SK-N-SH (cell line): ENCODE results near the gene DCDC2.

Experiments
- CHD2 ChIP-seq: fragments of 150-350 bp; IDR thresholded peaks from 2 replicates; pipeline ENCODE4 v1.6.1; 2018; ENCODE audit warnings: low read length; ENCODE audit not compliant: partially characterized antibody
- CTCF ChIP-seq: fragments of 200-600 bp; sonication (generic); IDR thresholded peaks from 2 replicates; pipeline ENCODE4 v1.6.1; 2017; ENCODE audit warnings: antibody characterized with exemption, mild to moderate bottlenecking, moderate library complexity
- GABPA ChIP-seq: IDR thresholded peaks from 2 replicates; pipeline ENCODE4 v1.4.0; 2012; ENCODE audit warnings: low read depth, mild to moderate bottlenecking
- GATA2 ChIP-seq: sonication (generic); formaldehyde crosslinking; IDR thresholded peaks from 2 replicates; pipeline ENCODE4 v1.5.0; 2020; ENCODE audit warnings: mild to moderate bottlenecking, missing genetic modification reagents
- IRF3 ChIP-seq: fragments of 150-350 bp; IDR thresholded peaks from 2 replicates; pipeline ENCODE4 v1.6.1; 2016; ENCODE audit warnings: mild to moderate bottlenecking, low read depth, low read length
- MAX ChIP-seq: IDR thresholded peaks from 2 replicates; pipeline ENCODE4 v1.4.0; 2012; ENCODE audit warnings: low read depth
- POLR2AphosphoS5 ChIP-seq: IDR thresholded peaks from 2 replicates; pipeline ENCODE4 v1.6.1; 2012; ENCODE audit warnings: low read depth, low read length
- RAD21 ChIP-seq: IDR thresholded peaks from 2 replicates; pipeline ENCODE4 v1.6.1; 2012; ENCODE audit warnings: mild to moderate bottlenecking, low read length
- RCOR1 ChIP-seq: fragments of 150-350 bp; IDR thresholded peaks from 2 replicates; pipeline ENCODE4 v1.6.1; 2017; ENCODE audit warnings: antibody characterized with exemption, low read length
- REST ChIP-seq: IDR thresholded peaks from 2 replicates; pipeline ENCODE4 v1.6.1; 2012; ENCODE audit warnings: mild to moderate bottlenecking, low read depth, low read length, moderate library complexity
- RXRA ChIP-seq: IDR thresholded peaks from 2 replicates; pipeline ENCODE4 v1.4.0; 2012; ENCODE audit warnings: low read depth, mild to moderate bottlenecking, borderline replicate concordance
- SMC3 ChIP-seq: IDR thresholded peaks from 2 replicates; pipeline ENCODE4 v1.6.1; 2012; ENCODE audit warnings: low read depth, low read length, improper control_type of control experiment
- YY1 ChIP-seq: IDR thresholded peaks from 2 replicates; pipeline ENCODE4 v1.4.0; 2012; ENCODE audit warnings: low read depth, mild to moderate bottlenecking
- ZBTB33 ChIP-seq: IDR thresholded peaks from 2 replicates; pipeline ENCODE4 v1.4.0; 2012; ENCODE audit warnings: low read depth, borderline replicate concordance

GRCh38 chr6:24396824-24397223 is 39.0 kb upstream of the DCDC2 start:
- TF ChIP-seq ZBTB33 (no peak), GATA2 (CRISPR knock-in tag) (no peak), CTCF (no peak), POLR2AphosphoS5 (no peak), SMC3 (no peak), CHD2 (no peak), RAD21 (no peak), MAX (no peak), RXRA (no peak), REST (no peak), GABPA (no peak), YY1 (no peak), RCOR1 (no peak), IRF3 (no peak)
